ENCODE data around the gene UFM1. TPM values are rescaled to one million over a fixed set of nuclear protein-coding genes. Genes with fewer than 3 reads are reported as not detected.
A peak's percentile ranks its signal among the peaks of the same experiment; 100 is the strongest.
"Not testable (repeated sequence)": the region's sequence is repeated elsewhere in the genome, so short reads cannot be mapped to it uniquely, and the experiment has no call there.

Gene UFM1
- total RNA-seq, 1 donor from 2014 or later: 26.1 TPM

DNA sequence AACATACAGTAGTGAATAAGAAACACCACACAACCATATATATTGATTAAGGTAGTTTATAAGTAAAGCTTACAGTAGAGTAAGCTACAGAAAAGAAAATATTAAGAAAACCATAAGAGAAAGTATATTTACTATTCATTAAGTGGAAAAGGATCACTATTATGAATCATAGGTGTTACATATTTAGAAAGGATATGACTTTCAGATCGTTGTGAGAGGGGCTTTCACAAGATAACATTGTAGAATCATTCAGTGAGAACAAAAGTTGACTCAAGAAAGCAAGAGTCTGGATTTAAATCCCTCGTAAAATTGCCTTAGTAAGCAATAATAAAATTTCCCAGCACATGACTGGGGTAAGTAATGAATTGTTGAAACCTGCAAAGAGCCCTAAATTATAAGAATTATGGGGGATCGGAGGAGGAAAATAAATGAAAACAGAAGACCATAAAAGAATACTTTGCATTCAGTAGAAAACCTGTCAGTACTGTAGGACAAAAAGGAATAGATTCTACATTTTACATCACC, 6.0 kb downstream of the UFM1 start:
- no peaks in the 10 kb centered on the region for H3K27me3 ChIP-seq (ENCODE audit: low read depth)
- DNase-seq: no peak
- no peak overlapping the region for H3K27ac ChIP-seq (replicated peaks)
- intact Hi-C loops (cut with micrococcal nuclease): no loop called here
- no peak for TF ChIP-seq CTCF (IDR thresholded peaks at IDR 0.05; ENCODE audit: borderline replicate concordance)
- H3K36me3 ChIP-seq: peaks cover 43% of the 10 kb centered on the region
- H3K9me3 ChIP-seq (replicated peaks): no peaks in the 10 kb centered on the region
- H3K4me3 ChIP-seq: no peak overlapping the region
- peaks cover 59% of the 10 kb centered on the region for H3K4me1 ChIP-seq

GRCh38 chr13:38358684-38359083, 9.0 kb downstream of the UFM1 start:
- Histone ChIP-seq H3K4me3 (no peak overlapping the region), H3K27ac (replicated peaks) (no peak overlapping the region), H3K4me1 (peaks cover 29% of the 10 kb centered on the region), H3K27me3 (ENCODE audit: low read depth) (no peaks in the 10 kb centered on the region), H3K9me3 (replicated peaks) (no peaks in the 10 kb centered on the region), H3K36me3 (peaks cover 66% of the 10 kb centered on the region)
- intact Hi-C loops (cut with micrococcal nuclease): no loop called here
- TF ChIP-seq CTCF (IDR thresholded peaks at IDR 0.05; ENCODE audit: borderline replicate concordance): no peak
- no peak for DNase-seq

DNA sequence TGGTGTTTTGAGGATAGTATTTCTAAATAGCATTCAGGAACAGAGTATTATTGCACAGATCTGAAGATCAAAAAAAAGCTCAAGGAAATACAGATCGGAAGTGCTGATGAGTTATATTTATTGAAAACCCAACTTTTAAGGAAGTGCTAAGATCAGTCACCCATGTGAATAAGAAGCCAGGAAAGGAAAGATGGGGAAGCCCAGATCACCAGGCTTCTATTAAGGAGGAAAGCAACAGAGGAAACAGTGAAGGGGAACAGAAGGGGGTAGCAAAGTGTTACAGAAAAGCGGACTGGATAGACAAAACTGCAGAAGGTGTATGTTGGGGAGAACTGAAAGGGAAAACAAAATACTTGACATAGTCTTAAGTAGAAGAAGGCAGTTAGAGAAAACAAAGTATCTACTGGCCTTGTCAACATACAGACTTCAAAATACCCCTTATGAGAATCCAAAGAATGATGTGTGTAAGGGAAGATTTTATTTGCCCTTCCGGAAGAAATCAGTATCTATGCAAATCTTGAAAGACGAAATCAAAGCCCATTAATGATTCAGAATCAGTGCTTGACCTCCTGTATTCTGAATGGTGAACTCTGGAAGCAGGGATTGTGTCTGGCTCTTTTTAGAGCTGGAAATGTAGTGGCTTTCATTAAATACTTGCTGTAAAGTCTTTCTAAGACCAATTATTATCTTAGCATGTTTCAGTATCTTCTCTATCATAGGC, 12.1 kb downstream of the UFM1 start:
- no peak for DNase-seq
- peaks cover 40% of the 10 kb centered on the region for H3K36me3 ChIP-seq
- no peak overlapping the region for H3K4me3 ChIP-seq
- intact Hi-C loops (cut with micrococcal nuclease): no loop called here
- peaks cover 27% of the 10 kb centered on the region for H3K4me1 ChIP-seq
- TF ChIP-seq CTCF (IDR thresholded peaks at IDR 0.05; ENCODE audit: borderline replicate concordance): no peak
- no peaks in the 10 kb centered on the region for H3K27me3 ChIP-seq (ENCODE audit: low read depth)
- H3K27ac ChIP-seq (replicated peaks): peak overlapping the region; percentile 3
- H3K9me3 ChIP-seq (replicated peaks): no peaks in the 10 kb centered on the region

DNA sequence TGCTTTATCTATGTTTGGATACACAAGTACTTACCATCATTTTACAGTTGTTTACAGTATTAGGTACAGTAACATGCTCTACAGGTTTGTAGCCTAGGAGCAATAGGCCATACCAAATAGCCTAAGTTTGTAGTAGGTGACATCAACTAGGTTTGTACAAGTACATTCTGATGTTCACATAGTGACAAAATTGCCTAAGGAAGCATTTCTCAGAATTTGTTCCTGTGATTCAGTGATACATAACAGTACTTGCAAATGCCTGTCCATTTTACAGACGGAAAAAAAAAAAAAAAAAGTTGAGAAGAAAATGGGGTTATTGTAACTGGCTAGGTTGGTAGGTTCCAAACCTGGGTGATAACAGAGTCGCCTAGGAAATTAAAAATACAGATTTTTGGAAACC, 13.6 kb downstream of the UFM1 start:
- intact Hi-C loops (cut with micrococcal nuclease): no loop called here
- Histone ChIP-seq H3K4me3 (no peak overlapping the region), H3K27ac (replicated peaks) (no peak overlapping the region), H3K4me1 (peaks cover 15% of the 10 kb centered on the region), H3K9me3 (replicated peaks) (no peaks in the 10 kb centered on the region), H3K27me3 (ENCODE audit: low read depth) (no peaks in the 10 kb centered on the region), H3K36me3 (peaks cover 30% of the 10 kb centered on the region)
- DNase-seq: no peak
- no peak for TF ChIP-seq CTCF (IDR thresholded peaks at IDR 0.05; ENCODE audit: borderline replicate concordance)

DNA sequence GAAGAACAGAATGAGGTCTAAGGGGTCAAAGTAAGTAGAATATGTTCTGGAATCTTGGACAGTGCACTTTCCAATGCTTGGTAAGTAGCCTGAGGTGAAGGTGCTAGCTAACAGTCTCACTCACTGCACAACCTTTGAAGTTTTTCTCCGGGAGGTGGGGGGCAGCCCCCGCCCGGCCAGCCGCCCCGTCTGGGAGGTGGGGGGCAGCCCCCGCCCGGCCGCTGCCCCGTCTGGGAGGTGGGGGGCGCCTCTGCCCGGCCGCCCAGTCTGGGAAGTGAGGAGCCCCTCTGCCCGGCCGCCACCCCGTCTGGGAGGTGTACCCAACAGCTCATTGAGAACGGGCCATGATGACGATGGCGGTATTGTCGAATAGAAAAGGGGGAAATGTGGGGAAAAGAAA, 14.1 kb downstream of the UFM1 start:
- DNase-seq; H3K9me3 ChIP-seq (replicated peaks); H3K27ac ChIP-seq (replicated peaks); intact Hi-C loops (cut with micrococcal nuclease); H3K4me3 ChIP-seq; H3K27me3 ChIP-seq (ENCODE audit: low read depth): not testable (repeated sequence)
- peaks cover 30% of the 10 kb centered on the region for H3K36me3 ChIP-seq
- peaks cover 10% of the 10 kb centered on the region for H3K4me1 ChIP-seq

- Histone ChIP-seq H3K4me1 (no peaks in the 10 kb centered on the region), H3K27ac (replicated peaks) (no peak overlapping the region), H3K36me3 (peaks cover 24% of the 10 kb centered on the region), H3K9me3 (replicated peaks) (no peaks in the 10 kb centered on the region), H3K27me3 (ENCODE audit: low read depth) (no peaks in the 10 kb centered on the region), H3K4me3 (no peak overlapping the region)
- no peak for TF ChIP-seq CTCF (IDR thresholded peaks at IDR 0.05; ENCODE audit: borderline replicate concordance)
- intact Hi-C loops (cut with micrococcal nuclease): no loop called here
- DNase-seq: no peak
These were observed 16.0 kb downstream of the UFM1 start for GRCh38 chr13:38365661-38366060.

Data from left ventricle myocardium inferior (tissue), 1 donor.